Activated naive CD8-positive, alpha-beta T cell (primary cell): ENCODE data around the gene SERPINE2.
"Not testable (repeated sequence)": the region's sequence is repeated elsewhere in the genome, so short reads cannot be mapped to it uniquely, and the experiment has no call there.

Experiments used
- H3K27ac Mint-ChIP-seq: one replicate; pipeline ENCODE4 v1.8.0; 2021; ENCODE audit warnings: mixed read lengths
- H3K27me3 Mint-ChIP-seq: one replicate; pipeline ENCODE4 v1.8.0; 2021; ENCODE audit warnings: mixed read lengths
- H3K36me3 Mint-ChIP-seq: one replicate; pipeline ENCODE4 v1.8.0; 2021; ENCODE audit warnings: mixed read lengths
- H3K4me1 Mint-ChIP-seq: one replicate; pipeline ENCODE4 v1.8.0; 2021; ENCODE audit warnings: low read depth, mixed read lengths
- H3K4me3 Mint-ChIP-seq: one replicate; pipeline ENCODE4 v1.8.0; 2021; ENCODE audit warnings: mild to moderate bottlenecking, mixed read lengths
- H3K9me3 Mint-ChIP-seq: one replicate; pipeline ENCODE4 v1.8.0; 2021; ENCODE audit warnings: low read depth, mixed read lengths

SERPINE2 gene

GRCh38 chr2:223956300-223956699, 82.8 kb downstream of the SERPINE2 start:
- no peaks in the 10 kb centered on the region for H3K27me3 Mint-ChIP-seq
- H3K9me3 Mint-ChIP-seq, result no peaks in the 10 kb centered on the region
- peaks cover 6% of the 10 kb centered on the region for H3K36me3 Mint-ChIP-seq
- H3K4me3 Mint-ChIP-seq, result peak overlapping the region; percentile 95
- peaks cover 67% of the 10 kb centered on the region for H3K4me1 Mint-ChIP-seq
- peak overlapping the region; percentile 86 for H3K27ac Mint-ChIP-seq

DNA sequence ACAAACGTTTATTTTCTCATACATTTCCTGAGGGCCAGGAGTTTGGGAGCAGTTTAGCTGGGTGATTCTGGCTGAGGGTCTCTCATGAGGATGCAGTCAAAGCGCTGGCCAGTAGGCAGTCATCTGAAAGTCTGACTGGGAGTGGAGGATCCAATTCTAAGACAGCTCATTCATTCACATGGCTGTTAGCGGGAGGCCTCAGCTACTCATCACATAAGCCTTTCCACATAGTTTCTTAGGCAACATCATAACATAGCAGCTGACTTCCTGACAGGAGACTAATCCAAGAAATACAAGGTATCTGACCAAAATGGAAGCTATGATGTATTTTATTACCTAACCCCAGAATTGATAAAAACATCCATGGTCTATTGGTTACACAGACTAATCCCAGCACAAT, 84.7 kb downstream of the SERPINE2 start:
- Mint-ChIP-seq H3K36me3 (peaks cover 2% of the 10 kb centered on the region), H3K27me3 (no peaks in the 10 kb centered on the region), H3K27ac (no peak overlapping the region), H3K4me1 (peaks cover 62% of the 10 kb centered on the region), H3K9me3 (no peaks in the 10 kb centered on the region), H3K4me3 (no peak overlapping the region)

DNA sequence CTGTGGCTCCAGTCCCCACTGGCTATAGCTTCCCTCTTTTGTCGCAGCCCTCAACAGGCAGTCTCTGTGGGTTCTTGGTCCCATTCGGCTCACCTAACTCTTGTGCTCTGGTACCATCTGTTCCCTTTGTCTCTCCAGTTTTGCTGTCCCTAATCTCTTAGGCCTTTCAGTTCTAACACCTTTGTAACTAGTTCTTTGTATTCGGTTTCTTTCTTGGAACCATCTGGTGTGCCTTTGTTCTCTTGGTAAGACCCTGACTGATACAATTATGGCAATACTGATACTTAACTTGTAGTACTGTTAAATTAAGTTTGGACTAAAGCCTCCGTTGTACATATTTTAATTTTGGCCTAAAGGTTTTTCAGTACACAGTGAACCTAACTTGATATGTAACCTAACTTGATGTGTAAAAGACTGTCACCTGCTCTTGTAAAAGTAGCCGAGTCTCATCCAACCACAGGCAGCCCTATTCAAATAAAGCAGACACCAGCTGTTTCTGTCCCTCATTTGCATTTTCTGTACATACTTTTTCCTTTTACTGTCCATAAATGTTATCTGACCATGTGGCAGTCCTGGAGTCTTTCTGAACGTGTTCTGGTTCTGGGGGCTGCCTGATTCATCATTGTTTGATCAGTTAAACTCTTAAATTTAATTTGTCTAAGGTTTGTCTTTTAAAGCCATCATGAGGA, 86.7 kb downstream of the SERPINE2 start:
- Mint-ChIP-seq H3K4me3 (peak overlapping the region; percentile 9), H3K4me1 (peaks cover 54% of the 10 kb centered on the region), H3K27me3 (no peaks in the 10 kb centered on the region), H3K9me3 (no peaks in the 10 kb centered on the region), H3K27ac (peak overlapping the region; percentile 52), H3K36me3 (peaks cover 2% of the 10 kb centered on the region)

- no peaks in the 10 kb centered on the region for H3K27me3 Mint-ChIP-seq
- peaks cover 2% of the 10 kb centered on the region for H3K36me3 Mint-ChIP-seq
- H3K27ac Mint-ChIP-seq, result peak overlapping the region; percentile 81
- H3K4me3 Mint-ChIP-seq, result no peak overlapping the region
- no peaks in the 10 kb centered on the region for H3K9me3 Mint-ChIP-seq
- H3K4me1 Mint-ChIP-seq, result peaks cover 54% of the 10 kb centered on the region
These were observed 88.4 kb downstream of the SERPINE2 start for GRCh38 chr2:223950448-223951347.

GRCh38 chr2:223949241-223949840, 89.7 kb downstream of the SERPINE2 start:
- no peaks in the 10 kb centered on the region for H3K9me3 Mint-ChIP-seq
- H3K4me3 Mint-ChIP-seq, result no peak overlapping the region
- H3K36me3 Mint-ChIP-seq, result peaks cover 2% of the 10 kb centered on the region
- no peaks in the 10 kb centered on the region for H3K27me3 Mint-ChIP-seq
- H3K4me1 Mint-ChIP-seq, result peaks cover 49% of the 10 kb centered on the region
- H3K27ac Mint-ChIP-seq, result peak overlapping the region; percentile 81

DNA sequence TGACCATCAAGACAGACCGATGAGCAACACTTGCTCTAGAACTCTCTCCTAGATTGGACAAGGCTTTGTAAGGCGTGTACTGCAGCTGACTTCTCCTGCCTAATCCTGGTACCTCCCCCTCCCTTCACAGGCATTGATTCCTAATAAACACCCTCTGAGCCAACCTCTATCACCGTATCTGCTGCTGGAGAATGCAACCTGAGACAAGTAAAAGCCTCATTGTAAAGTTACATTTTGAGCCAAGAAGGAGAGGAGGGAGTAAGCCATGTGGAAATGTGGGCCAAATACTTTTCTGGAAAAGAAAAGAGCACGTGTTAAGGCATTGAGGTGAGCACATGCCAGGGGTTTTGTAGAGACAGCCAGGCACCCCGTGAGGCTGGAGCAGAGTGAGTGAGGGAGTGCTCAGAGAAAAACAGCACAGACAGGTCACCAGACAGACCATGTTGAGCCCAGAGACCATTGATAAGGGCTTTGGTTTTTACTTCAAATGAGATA, 91.3 kb downstream of the SERPINE2 start:
- peak overlapping the region; percentile 66 for H3K27ac Mint-ChIP-seq
- no peak overlapping the region for H3K4me3 Mint-ChIP-seq
- H3K9me3 Mint-ChIP-seq, result no peaks in the 10 kb centered on the region
- no peaks in the 10 kb centered on the region for H3K27me3 Mint-ChIP-seq
- peaks cover 2% of the 10 kb centered on the region for H3K36me3 Mint-ChIP-seq
- peaks cover 56% of the 10 kb centered on the region for H3K4me1 Mint-ChIP-seq

DNA sequence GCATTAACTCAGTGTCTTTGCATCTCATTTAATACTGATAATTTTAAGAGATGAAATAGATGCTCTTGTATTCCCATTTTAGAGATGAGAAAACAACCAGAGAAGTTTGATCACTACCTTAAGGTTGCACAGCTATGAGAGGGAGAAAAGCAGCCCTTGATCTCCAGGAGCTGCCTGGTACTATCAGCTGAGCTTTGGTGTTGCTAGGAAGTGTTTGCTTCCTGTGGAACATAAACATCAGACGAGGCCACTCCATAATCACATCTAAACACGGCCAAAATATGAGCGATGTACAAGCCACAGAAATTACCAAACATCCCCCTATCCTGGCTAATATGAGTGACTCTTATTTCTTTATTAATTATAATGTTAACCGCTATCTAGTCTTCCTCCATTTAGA, 93.3 kb downstream of the SERPINE2 start:
- peaks cover 3% of the 10 kb centered on the region for H3K9me3 Mint-ChIP-seq
- H3K27me3 Mint-ChIP-seq, result no peaks in the 10 kb centered on the region
- H3K36me3 Mint-ChIP-seq, result peaks cover 4% of the 10 kb centered on the region
- peak overlapping the region; percentile 85 for H3K4me3 Mint-ChIP-seq
- H3K4me1 Mint-ChIP-seq, result peaks cover 56% of the 10 kb centered on the region
- H3K27ac Mint-ChIP-seq, result peak overlapping the region; percentile 77

DNA sequence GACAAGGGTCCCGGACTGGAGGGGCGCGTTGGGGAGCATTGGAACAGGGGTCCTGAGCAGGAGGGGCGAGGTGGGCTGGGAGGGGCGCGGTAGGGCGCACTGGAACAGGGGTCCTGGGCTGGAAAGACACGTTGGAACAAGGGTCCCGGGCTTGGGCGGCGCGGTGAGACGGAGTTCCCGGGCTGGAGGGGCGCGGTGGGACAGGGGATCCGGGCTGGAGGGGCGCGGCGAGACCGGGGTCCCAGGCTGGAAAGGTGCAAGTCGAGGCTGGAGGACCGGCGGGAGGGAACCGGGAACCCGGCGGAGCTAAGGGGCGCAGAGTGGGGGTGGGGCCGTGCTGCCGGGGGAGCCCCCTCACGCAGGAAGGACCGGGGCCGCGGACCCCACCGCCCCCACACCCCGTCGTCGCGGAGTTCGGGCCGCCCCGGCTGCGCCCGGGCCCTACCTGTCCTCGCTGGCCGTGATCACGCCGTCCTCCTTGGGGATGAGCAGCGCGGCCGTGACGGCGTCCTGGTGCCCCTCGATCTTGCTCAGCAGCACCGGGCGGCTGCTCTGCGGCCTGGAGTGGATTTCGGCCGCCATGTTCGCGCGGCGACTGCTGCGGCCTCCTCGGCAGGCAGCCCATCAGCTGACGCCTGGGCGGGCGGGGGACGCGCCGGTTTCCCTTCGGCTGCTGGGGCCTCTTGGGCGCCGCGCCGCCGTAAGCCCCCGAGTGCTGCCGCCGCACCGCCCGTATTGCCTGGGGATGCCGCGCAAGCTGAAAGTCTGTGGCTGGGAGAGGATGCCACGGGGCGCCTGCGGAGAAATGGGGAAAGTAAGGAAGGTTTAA, 94.2 kb downstream of the SERPINE2 start, which contains the start of gene WDFY1:
TSS of gene WDFY1 (minus strand) at position 633 of the 829 bp plus-strand sequence. CDS start at position 582, 51 bp downstream.
- Mint-ChIP-seq H3K27ac (peak within 1 kb of the TSS; percentile 83), H3K9me3 (peaks cover 3% of the 10 kb centered on the region), H3K36me3 (peaks cover 4% of the 10 kb centered on the region), H3K27me3 (no peaks in the 10 kb centered on the region), H3K4me3 (peak within 1 kb of the TSS; percentile 88), H3K4me1 (peaks cover 51% of the 10 kb centered on the region)

- H3K4me3 Mint-ChIP-seq, result peak overlapping the region; percentile 88
- H3K27me3 Mint-ChIP-seq, result no peaks in the 10 kb centered on the region
- peak overlapping the region; percentile 83 for H3K27ac Mint-ChIP-seq
- H3K9me3 Mint-ChIP-seq, result peaks cover 3% of the 10 kb centered on the region
- peaks cover 51% of the 10 kb centered on the region for H3K4me1 Mint-ChIP-seq
- H3K36me3 Mint-ChIP-seq, result peaks cover 8% of the 10 kb centered on the region
These were observed 94.9 kb downstream of the SERPINE2 start for GRCh38 chr2:223944166-223944702.

DNA sequence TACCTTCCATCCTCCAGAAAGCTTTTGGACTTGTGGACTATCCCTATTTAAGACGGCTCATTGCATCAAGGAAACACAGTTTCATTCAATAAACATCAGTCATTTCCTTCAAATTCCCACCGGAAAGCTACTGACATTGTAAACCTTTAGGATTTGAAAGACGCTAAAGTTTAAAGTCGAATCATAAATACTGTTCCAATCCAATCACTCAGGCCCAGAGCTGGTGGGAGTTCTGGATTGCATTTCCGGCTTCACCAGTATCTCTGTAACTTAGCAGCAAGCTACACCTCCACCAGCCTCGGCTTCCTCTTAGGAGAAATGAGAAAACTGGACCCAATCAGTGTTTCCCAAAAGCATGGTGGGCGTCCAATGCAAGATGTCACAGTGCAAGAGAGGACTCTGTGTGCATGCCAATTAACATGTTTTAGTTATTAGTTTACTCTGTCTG, 95.5 kb downstream of the SERPINE2 start:
- Mint-ChIP-seq H3K9me3 (peaks cover 3% of the 10 kb centered on the region), H3K27me3 (no peaks in the 10 kb centered on the region), H3K4me1 (peaks cover 52% of the 10 kb centered on the region), H3K27ac (peak overlapping the region; percentile 83), H3K36me3 (peaks cover 9% of the 10 kb centered on the region), H3K4me3 (peak overlapping the region; percentile 88)

- H3K27me3 Mint-ChIP-seq, result no peaks in the 10 kb centered on the region
- peak overlapping the region; percentile 88 for H3K4me3 Mint-ChIP-seq
- peaks cover 9% of the 10 kb centered on the region for H3K36me3 Mint-ChIP-seq
- H3K4me1 Mint-ChIP-seq, result peaks cover 55% of the 10 kb centered on the region
- peaks cover 3% of the 10 kb centered on the region for H3K9me3 Mint-ChIP-seq
- peak overlapping the region; percentile 83 for H3K27ac Mint-ChIP-seq
These were observed 96.0 kb downstream of the SERPINE2 start for GRCh38 chr2:223943135-223943534.

- H3K36me3 Mint-ChIP-seq, result peaks cover 11% of the 10 kb centered on the region
- H3K4me1 Mint-ChIP-seq, result peaks cover 62% of the 10 kb centered on the region
- peaks cover 3% of the 10 kb centered on the region for H3K9me3 Mint-ChIP-seq
- peak overlapping the region; percentile 94 for H3K27ac Mint-ChIP-seq
- no peaks in the 10 kb centered on the region for H3K27me3 Mint-ChIP-seq
- H3K4me3 Mint-ChIP-seq, result peak overlapping the region; percentile 70
These were observed 97.4 kb downstream of the SERPINE2 start for GRCh38 chr2:223941579-223942277.

- peaks cover 13% of the 10 kb centered on the region for H3K36me3 Mint-ChIP-seq
- H3K27me3 Mint-ChIP-seq, H3K9me3 Mint-ChIP-seq: not testable (repeated sequence)
- H3K4me3 Mint-ChIP-seq, result peak overlapping the region; percentile 30
- peaks cover 70% of the 10 kb centered on the region for H3K4me1 Mint-ChIP-seq
- H3K27ac Mint-ChIP-seq, result peak overlapping the region; percentile 84
These were observed 99.6 kb downstream of the SERPINE2 start for GRCh38 chr2:223939438-223939837.
